Esophagus (tissue), 2 donors: ENCODE results near the gene PDPK1. TPM values are rescaled to one million over a fixed set of nuclear protein-coding genes. Genes with fewer than 3 reads are reported as not detected.
A peak's percentile ranks its signal among the peaks of the same experiment; 100 is the strongest.
"Not testable (repeated sequence)": the region's sequence is repeated elsewhere in the genome, so short reads cannot be mapped to it uniquely, and the experiment has no call there.

Experiments
- H3K27ac ChIP-seq, 2 donors: one replicate each; pipeline ENCODE4 v1.5.1; 2013; ENCODE audit warnings: low read depth in 2 of 2, mild to moderate bottlenecking in 2 of 2, inconsistent platforms in 1 of 2, low read length in 1 of 2, moderate library complexity in 1 of 2
- H3K27me3 ChIP-seq, 2 donors: one replicate each; pipeline ENCODE4 v1.6.1; 2013; ENCODE audit warnings: low read length in 2 of 2, control low read depth in 1 of 2, mild to moderate bottlenecking in 1 of 2; ENCODE audit not compliant: insufficient read depth in 2 of 2, control insufficient read depth in 1 of 2
- H3K36me3 ChIP-seq, 2 donors: one replicate each; pipeline ENCODE4 v1.6.1; 2013; ENCODE audit warnings: low read length in 1 of 2; ENCODE audit not compliant: control insufficient read depth in 2 of 2, insufficient read depth in 2 of 2
- H3K4me1 ChIP-seq, 2 donors: one replicate each; pipeline ENCODE4 v1.6.1; 2013; ENCODE audit warnings: low read length in 1 of 2; ENCODE audit not compliant: control insufficient read depth in 2 of 2, insufficient read depth in 2 of 2
- H3K4me3 ChIP-seq, 2 donors: one replicate each; pipeline ENCODE4 v1.5.1; 2013; ENCODE audit warnings: low read length in 2 of 2, mild to moderate bottlenecking in 2 of 2, low read depth in 1 of 2, moderate library complexity in 1 of 2
- H3K9me3 ChIP-seq, 2 donors: one replicate each; pipeline ENCODE4 v1.6.1; 2013; ENCODE audit warnings: mild to moderate bottlenecking in 2 of 2, low read depth in 1 of 2, low read length in 1 of 2, moderate library complexity in 1 of 2; ENCODE audit not compliant: control insufficient read depth in 2 of 2, insufficient read depth in 1 of 2
- WGBS, 2 donors: extraction: QIAGEN DNeasy Blood & Tissue Kit; methylation state at CpG; one replicate each; pipeline ENCODE4 v1.1.7; 2013; 5-methylcytosine and 5-hydroxymethylcytosine counted together
- polyA plus RNA-seq, 2 donors: library from polyadenylated mRNA; stranded (reverse); fragments of 200-250 nt; gene quantifications; one replicate each; pipeline ENCODE4 v1.2.3, GENCODE V29; 2013
- donor health status: healthy with polysubstance abuse.
- donor health status: Bipolar disorder and iron deficiency.

The PDPK1 gene
- polyA plus RNA-seq, 2 donors: 11.8 to 12.8 TPM

- H3K4me3 ChIP-seq: no peak overlapping the region
- peaks cover 2 to 8% of the 10 kb centered on the region in 2 donors for H3K4me1 ChIP-seq
- WGBS, 2 donors: 85 to 87% methylated on average over 15 of the region's 15 CpGs
- no peak overlapping the region for H3K27ac ChIP-seq
- H3K36me3 ChIP-seq: peaks cover 3 to 39% of the 10 kb centered on the region in 2 donors
- H3K27me3 ChIP-seq: no peaks in the 10 kb centered on the region
- H3K9me3 ChIP-seq: no peaks in the 10 kb centered on the region
Observed at GRCh38 chr16:2529961-2530628, 7.7 kb upstream of the PDPK1 start.

GRCh38 chr16:2530629-2531318 is 7.0 kb upstream of the PDPK1 start:
- WGBS, 2 donors: 82 to 83% methylated on average over 14 of the region's 14 CpGs
- Histone ChIP-seq H3K27ac (peak overlapping the region; percentile 93 to 96), H3K36me3 (peaks cover 3 to 39% of the 10 kb centered on the region in 2 donors), H3K4me3 (no peak overlapping the region), H3K4me1 (peaks cover 2 to 8% of the 10 kb centered on the region in 2 donors), H3K9me3 (no peaks in the 10 kb centered on the region), H3K27me3 (no peaks in the 10 kb centered on the region)

GRCh38 chr16:2531371-2531695 is 6.5 kb upstream of the PDPK1 start, which contains the start of gene CEMP1:
TSS of gene CEMP1 (minus strand) at chr16:2531408. CDS start at chr16:2531073, 335 bp downstream.
- H3K36me3 ChIP-seq: peaks cover 3 to 39% of the 10 kb centered on the region in 2 donors
- 8 to 13% methylated on average over 11 of the region's 11 CpGs for WGBS, 2 donors
- H3K4me3 ChIP-seq: peak within 1 kb of the TSS; percentile 55 to 63
- no peaks in the 10 kb centered on the region for H3K9me3 ChIP-seq
- H3K27ac ChIP-seq: peak within 1 kb of the TSS; percentile 97
- H3K27me3 ChIP-seq: no peaks in the 10 kb centered on the region
- H3K4me1 ChIP-seq: peaks cover 4 to 14% of the 10 kb centered on the region in 2 donors

- Histone ChIP-seq H3K36me3 (peaks cover 3 to 36% of the 10 kb centered on the region in 2 donors), H3K4me1 (peaks cover 6 to 15% of the 10 kb centered on the region in 2 donors), H3K27ac (peak overlapping the region; percentile 97), H3K9me3 (no peaks in the 10 kb centered on the region), H3K27me3 (no peaks in the 10 kb centered on the region), H3K4me3 (peak overlapping the region; percentile 55 to 63)
- 0% methylated on average over 63 to 84 of the region's 84 CpGs for WGBS, 2 donors
Observed at GRCh38 chr16:2531696-2532493, 5.9 kb upstream of the PDPK1 start.

GRCh38 chr16:2532494-2533141 is 5.2 kb upstream of the PDPK1 start:
- H3K27me3 ChIP-seq: no peaks in the 10 kb centered on the region
- 1% methylated on average over 37 of the region's 37 CpGs for WGBS, 2 donors
- H3K27ac ChIP-seq: peak overlapping the region; percentile 97
- H3K36me3 ChIP-seq: peaks cover 3 to 32% of the 10 kb centered on the region in 2 donors
- H3K4me3 ChIP-seq: peak overlapping the region; percentile 55 to 63
- no peaks in the 10 kb centered on the region for H3K9me3 ChIP-seq
- peaks cover 6 to 15% of the 10 kb centered on the region in 2 donors for H3K4me1 ChIP-seq

- WGBS, 2 donors: 27 to 30% methylated on average over 13 to 16 of the region's 16 CpGs
- Histone ChIP-seq H3K27ac (peak overlapping the region; percentile 97), H3K36me3 (peaks cover 3 to 26% of the 10 kb centered on the region in 2 donors), H3K4me1 (peaks cover 6 to 15% of the 10 kb centered on the region in 2 donors), H3K4me3 (peak overlapping the region in 1 of 2 donors; percentile 55)
- H3K27me3 ChIP-seq, H3K9me3 ChIP-seq: not testable (repeated sequence)
Observed at GRCh38 chr16:2533142-2533755, 4.6 kb upstream of the PDPK1 start.

GRCh38 chr16:2533912-2534311 is 3.9 kb upstream of the PDPK1 start:
- peaks cover 6 to 15% of the 10 kb centered on the region in 2 donors for H3K4me1 ChIP-seq
- H3K36me3 ChIP-seq: peaks cover 1 to 19% of the 10 kb centered on the region in 2 donors
- no peaks in the 10 kb centered on the region for H3K27me3 ChIP-seq
- WGBS, 2 donors: 85 to 89% methylated on average over 11 of the region's 11 CpGs
- no peak overlapping the region for H3K4me3 ChIP-seq
- H3K9me3 ChIP-seq: no peaks in the 10 kb centered on the region
- no peak overlapping the region for H3K27ac ChIP-seq

GRCh38 chr16:2534335-2534734 is 3.5 kb upstream of the PDPK1 start:
- not testable (repeated sequence) for H3K27ac ChIP-seq, H3K9me3 ChIP-seq, H3K4me3 ChIP-seq, H3K27me3 ChIP-seq
- Histone ChIP-seq H3K36me3 (peaks cover 0 to 15% of the 10 kb centered on the region in 2 donors), H3K4me1 (peaks cover 6 to 17% of the 10 kb centered on the region in 2 donors)
- WGBS, 2 donors: 88 to 90% methylated on average over 5 of the region's 5 CpGs

GRCh38 chr16:2535625-2536013 is 2.2 kb upstream of the PDPK1 start:
- 69 to 83% methylated on average over 9 of the region's 9 CpGs for WGBS, 2 donors
- no peaks in the 10 kb centered on the region for H3K9me3 ChIP-seq
- H3K27ac ChIP-seq: peak overlapping the region in 1 of 2 donors; percentile 81
- no peak overlapping the region for H3K4me3 ChIP-seq
- H3K27me3 ChIP-seq: no peaks in the 10 kb centered on the region
- H3K4me1 ChIP-seq: peaks cover 6 to 20% of the 10 kb centered on the region in 2 donors
- H3K36me3 ChIP-seq: peaks cover 0 to 5% of the 10 kb centered on the region in 2 donors
